ENCODE results near the gene USP31.

- TF ChIP-seq CTCF (IDR thresholded peaks at IDR 0.05), result no peak
- no peak for TF ChIP-seq POLR2AphosphoS5 (IDR thresholded peaks at IDR 0.05)
- TF ChIP-seq POLR2A (IDR thresholded peaks at IDR 0.05), result no peak
Observed at GRCh38 chr16:23069844-23070243, 79.4 kb downstream of the USP31 start.
